Thyroid gland (tissue), 4 donors: ENCODE results near the gene ZNF143.
A peak's percentile ranks its signal among the peaks of the same experiment; 100 is the strongest.

Experiments
- CTCF ChIP-seq, 6 experiments: fragments of 200-600 bp in 3 of 6; fragments of 450-650 bp in 3 of 6; sonication (generic) in 3 of 6; IDR thresholded peaks; one replicate each; pipeline ENCODE4 v1.5.1; 2016 to 2019; ENCODE audit warnings: antibody characterized with exemption in 6 of 6, mild to moderate bottlenecking in 2 of 6, inconsistent platforms in 1 of 6, moderate library complexity in 1 of 6
- POLR2A ChIP-seq, 2 donors: fragments of 450-650 bp; IDR thresholded peaks; one replicate each; pipeline ENCODE4 v1.6.1; 2017; ENCODE audit warnings: antibody characterized with exemption in 2 of 2, mild to moderate bottlenecking in 2 of 2, moderate library complexity in 1 of 2

- peak in 1 of 6 experiments; percentile 9 for TF ChIP-seq CTCF (IDR thresholded peaks at IDR 0.05)
- TF ChIP-seq POLR2A (IDR thresholded peaks at IDR 0.05): peak in 1 of 2 donors; percentile 72
Measured at GRCh38 chr11:9573775-9574621, 113.2 kb downstream of the ZNF143 start.
